Measurements from ENCODE around the gene CCDC24. TPM values are rescaled to one million over a fixed set of nuclear protein-coding genes. Genes with fewer than 3 reads are reported as not detected.
A peak's percentile ranks its signal among the peaks of the same experiment; 100 is the strongest.

Gene CCDC24
- total RNA-seq, 1 donor from 2014 or later = 14.5 TPM

DNA sequence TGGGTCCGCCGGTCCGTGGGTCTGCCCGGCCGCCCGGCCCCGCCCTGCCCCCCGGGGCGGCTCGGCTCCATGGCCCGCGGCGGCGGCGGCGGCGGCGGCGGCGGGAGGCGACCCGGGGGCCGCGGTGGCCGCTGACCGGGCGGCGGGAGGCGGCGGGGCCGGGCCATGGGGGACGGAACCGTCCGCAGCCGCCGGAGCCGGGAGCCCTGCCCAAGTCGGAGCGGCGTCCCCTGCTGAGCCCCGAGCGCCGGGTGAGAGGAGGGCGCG, 12.2 kb upstream of the CCDC24 start:
- Histone ChIP-seq H3K9me3 (no peaks in the 10 kb centered on the region), H3K27ac (peak overlapping the region; percentile 72), H3K27me3 (no peaks in the 10 kb centered on the region), H3K36me3 (peaks cover 0 to 14% of the 10 kb centered on the region in 2 donors), H3K4me3 (peak overlapping the region; percentile 68 to 92), H3K4me1 (peaks cover 62% of the 10 kb centered on the region)
- TF ChIP-seq POLR2A (IDR thresholded peaks at IDR 0.05) (no peak), POLR2AphosphoS5 (IDR thresholded peaks at IDR 0.05; ENCODE audit: insufficient read depth in 1 of 2, low read depth in 1 of 2) (no peak)
- TF ChIP-seq, protein P1, sequence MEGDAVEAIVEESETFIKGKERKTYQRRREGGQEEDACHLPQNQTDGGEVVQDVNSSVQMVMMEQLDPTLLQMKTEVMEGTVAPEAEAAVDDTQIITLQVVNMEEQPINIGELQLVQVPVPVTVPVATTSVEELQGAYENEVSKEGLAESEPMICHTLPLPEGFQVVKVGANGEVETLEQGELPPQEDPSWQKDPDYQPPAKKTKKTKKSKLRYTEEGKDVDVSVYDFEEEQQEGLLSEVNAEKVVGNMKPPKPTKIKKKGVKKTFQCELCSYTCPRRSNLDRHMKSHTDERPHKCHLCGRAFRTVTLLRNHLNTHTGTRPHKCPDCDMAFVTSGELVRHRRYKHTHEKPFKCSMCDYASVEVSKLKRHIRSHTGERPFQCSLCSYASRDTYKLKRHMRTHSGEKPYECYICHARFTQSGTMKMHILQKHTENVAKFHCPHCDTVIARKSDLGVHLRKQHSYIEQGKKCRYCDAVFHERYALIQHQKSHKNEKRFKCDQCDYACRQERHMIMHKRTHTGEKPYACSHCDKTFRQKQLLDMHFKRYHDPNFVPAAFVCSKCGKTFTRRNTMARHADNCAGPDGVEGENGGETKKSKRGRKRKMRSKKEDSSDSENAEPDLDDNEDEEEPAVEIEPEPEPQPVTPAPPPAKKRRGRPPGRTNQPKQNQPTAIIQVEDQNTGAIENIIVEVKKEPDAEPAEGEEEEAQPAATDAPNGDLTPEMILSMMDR (IDR thresholded peaks at IDR 0.05) = no peak
- no peak for DNase-seq (ENCODE audit: extremely low spot score in 2 of 2)
- intact Hi-C loops (cut with DNase I) = no loop called here

DNA sequence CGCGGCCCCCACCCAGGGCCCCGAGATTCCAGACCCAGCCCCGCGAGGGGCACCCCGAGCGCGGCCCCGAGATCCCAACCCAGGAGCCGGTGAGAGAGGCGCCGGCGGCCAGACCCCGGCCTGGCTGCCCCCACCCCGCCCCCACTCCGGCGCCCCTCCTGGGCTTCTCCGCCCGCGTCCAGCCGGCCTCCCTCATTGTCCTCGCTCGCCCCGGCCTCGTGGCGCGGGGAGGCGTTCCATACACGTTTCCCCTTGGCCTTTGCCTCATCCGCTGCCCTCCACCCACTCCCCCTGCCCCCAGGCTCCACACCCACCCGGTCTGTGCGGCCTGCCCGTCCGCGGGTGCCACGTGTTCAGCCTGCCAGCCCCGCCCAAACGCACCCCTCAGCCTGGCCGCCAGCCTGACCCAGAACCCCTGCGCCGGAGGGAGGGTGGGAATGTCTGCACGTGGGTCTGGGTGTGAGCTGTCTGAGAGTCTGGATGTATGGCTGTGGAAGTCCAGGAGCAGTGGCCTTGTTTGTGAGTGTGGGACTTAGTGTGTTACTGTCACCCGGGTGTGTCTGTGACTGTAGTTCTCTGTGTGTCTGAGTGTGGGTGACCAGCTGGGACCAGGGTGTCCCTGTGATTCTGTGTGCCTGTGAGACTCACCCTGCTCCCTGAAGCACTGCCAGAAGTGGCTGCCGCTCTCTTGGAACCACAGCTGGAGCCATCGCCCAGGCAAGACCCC, 11.7 kb upstream of the CCDC24 start:
- H3K27ac ChIP-seq = peak overlapping the region; percentile 72
- peaks cover 58% of the 10 kb centered on the region for H3K4me1 ChIP-seq
- H3K27me3 ChIP-seq = no peaks in the 10 kb centered on the region
- TF ChIP-seq POLR2A (IDR thresholded peaks at IDR 0.05) (no peak), POLR2AphosphoS5 (IDR thresholded peaks at IDR 0.05; ENCODE audit: insufficient read depth in 1 of 2, low read depth in 1 of 2) (no peak)
- TF ChIP-seq, protein P1 (IDR thresholded peaks at IDR 0.05) = no peak
- intact Hi-C loops (cut with DNase I) = no loop called here
- peak overlapping the region; percentile 68 to 92 for H3K4me3 ChIP-seq
- peaks cover 0 to 17% of the 10 kb centered on the region in 2 donors for H3K36me3 ChIP-seq
- no peaks in the 10 kb centered on the region for H3K9me3 ChIP-seq
- no peak for DNase-seq (ENCODE audit: extremely low spot score in 2 of 2)

- peak overlapping the region; percentile 72 for H3K27ac ChIP-seq
- H3K4me1 ChIP-seq = peaks cover 56% of the 10 kb centered on the region
- intact Hi-C loops (cut with DNase I) = no loop called here
- H3K4me3 ChIP-seq = peak overlapping the region; percentile 68 to 92
- H3K9me3 ChIP-seq = no peaks in the 10 kb centered on the region
- H3K36me3 ChIP-seq = peaks cover 0 to 19% of the 10 kb centered on the region in 2 donors
- TF ChIP-seq POLR2AphosphoS5 (IDR thresholded peaks at IDR 0.05; ENCODE audit: insufficient read depth in 1 of 2, low read depth in 1 of 2) (no peak), POLR2A (IDR thresholded peaks at IDR 0.05) (no peak)
- TF ChIP-seq, protein P1 (IDR thresholded peaks at IDR 0.05) = no peak
- H3K27me3 ChIP-seq = no peaks in the 10 kb centered on the region
- no peak for DNase-seq (ENCODE audit: extremely low spot score in 2 of 2)
These were observed 10.9 kb upstream of the CCDC24 start for GRCh38 chr1:43980255-43981134.

GRCh38 chr1:43981135-43981491, 10.3 kb upstream of the CCDC24 start:
- H3K27me3 ChIP-seq = no peaks in the 10 kb centered on the region
- H3K4me1 ChIP-seq = peaks cover 49% of the 10 kb centered on the region
- intact Hi-C loops (cut with DNase I) = no loop called here
- H3K4me3 ChIP-seq = no peak overlapping the region
- DNase-seq (ENCODE audit: extremely low spot score in 2 of 2) = no peak
- peaks cover 0 to 19% of the 10 kb centered on the region in 2 donors for H3K36me3 ChIP-seq
- no peaks in the 10 kb centered on the region for H3K9me3 ChIP-seq
- TF ChIP-seq POLR2AphosphoS5 (IDR thresholded peaks at IDR 0.05; ENCODE audit: insufficient read depth in 1 of 2, low read depth in 1 of 2) = no peak
- H3K27ac ChIP-seq = peak overlapping the region; percentile 5

DNA sequence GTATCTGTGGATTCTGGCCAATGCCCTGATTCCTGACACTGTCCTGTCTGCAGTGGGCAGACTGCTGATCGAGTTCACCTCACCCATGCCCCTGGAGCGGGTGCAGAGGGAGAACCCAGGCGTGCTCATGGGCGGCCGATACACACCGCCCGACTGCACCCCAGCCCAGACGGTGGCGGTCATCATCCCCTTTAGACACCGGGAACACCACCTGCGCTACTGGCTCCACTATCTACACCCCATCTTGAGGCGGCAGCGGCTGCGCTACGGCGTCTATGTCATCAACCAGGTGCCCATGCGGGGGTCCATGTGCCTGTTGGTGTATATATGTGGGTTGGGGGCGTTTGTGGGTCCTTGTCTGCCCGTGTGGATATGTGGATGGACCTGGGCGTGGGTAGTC, 9.8 kb upstream of the CCDC24 start:
- intact Hi-C loops (cut with DNase I) = no loop called here
- Histone ChIP-seq H3K27me3 (no peaks in the 10 kb centered on the region), H3K4me1 (peaks cover 44% of the 10 kb centered on the region), H3K9me3 (no peaks in the 10 kb centered on the region), H3K4me3 (no peak overlapping the region), H3K36me3 (peaks cover 0 to 15% of the 10 kb centered on the region in 2 donors), H3K27ac (no peak overlapping the region)
- DNase-seq (ENCODE audit: extremely low spot score in 2 of 2) = no peak
- TF ChIP-seq POLR2A (IDR thresholded peaks at IDR 0.05) = no peak
- no peak for TF ChIP-seq POLR2AphosphoS5 (IDR thresholded peaks at IDR 0.05; ENCODE audit: insufficient read depth in 1 of 2, low read depth in 1 of 2)
- TF ChIP-seq, protein P1 (IDR thresholded peaks at IDR 0.05) = no peak
